Hepatocyte (in vitro differentiated cells): ENCODE data around the gene SKP1.

Source experiments
- EZH2 ChIP-seq: fragments of 200-600 bp; sonication (generic); IDR thresholded peaks from 2 replicates; pipeline ENCODE4 v1.6.1; 2016; ENCODE audit warnings: antibody characterized with exemption, mild to moderate bottlenecking, borderline replicate concordance
- EZH2phosphoT487 ChIP-seq: fragments of 200-600 bp; sonication (generic); IDR thresholded peaks from one replicate; pipeline ENCODE4 v1.6.1; 2018; ENCODE audit warnings: antibody characterized with exemption, mild to moderate bottlenecking, low read depth, moderate library complexity; ENCODE audit not compliant: unreplicated experiment, severe bottlenecking
- TF ChIP-seq, protein P1 (sequence below): fragments of 200-600 bp; sonication (generic); IDR thresholded peaks from 2 replicates; pipeline ENCODE4 v1.5.1; 2016; ENCODE audit warnings: antibody characterized with exemption, mild to moderate bottlenecking; ENCODE audit not compliant: poor library complexity

DNA sequence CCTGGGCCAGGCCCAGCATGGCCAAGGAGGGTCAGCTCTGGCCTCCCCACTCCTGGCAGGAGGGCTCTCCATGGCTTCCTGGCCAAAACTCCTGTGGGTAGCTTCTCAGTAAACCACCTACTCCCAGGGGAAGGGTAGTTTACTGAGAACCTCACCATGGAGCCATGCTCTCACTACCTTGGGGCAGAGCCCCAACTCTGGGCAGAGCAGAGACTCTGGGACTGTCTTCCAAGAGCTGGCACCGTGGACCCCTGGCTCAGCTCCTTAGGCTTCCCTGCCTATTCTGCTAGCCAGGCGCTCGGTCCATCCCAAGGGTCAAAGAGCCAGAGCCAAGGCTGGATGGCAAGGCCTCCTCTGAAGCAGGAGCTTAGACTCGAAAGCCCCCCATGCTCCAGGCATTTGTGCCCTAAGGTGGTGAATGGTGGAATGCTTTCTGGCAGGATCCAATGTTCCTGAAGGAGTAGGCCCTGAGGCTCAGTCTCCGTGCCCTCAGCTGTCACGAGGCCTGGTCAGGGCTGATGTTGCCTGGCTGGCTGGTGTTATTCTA lies 42.7 kb downstream of the SKP1 start:
- TF ChIP-seq, protein P1, sequence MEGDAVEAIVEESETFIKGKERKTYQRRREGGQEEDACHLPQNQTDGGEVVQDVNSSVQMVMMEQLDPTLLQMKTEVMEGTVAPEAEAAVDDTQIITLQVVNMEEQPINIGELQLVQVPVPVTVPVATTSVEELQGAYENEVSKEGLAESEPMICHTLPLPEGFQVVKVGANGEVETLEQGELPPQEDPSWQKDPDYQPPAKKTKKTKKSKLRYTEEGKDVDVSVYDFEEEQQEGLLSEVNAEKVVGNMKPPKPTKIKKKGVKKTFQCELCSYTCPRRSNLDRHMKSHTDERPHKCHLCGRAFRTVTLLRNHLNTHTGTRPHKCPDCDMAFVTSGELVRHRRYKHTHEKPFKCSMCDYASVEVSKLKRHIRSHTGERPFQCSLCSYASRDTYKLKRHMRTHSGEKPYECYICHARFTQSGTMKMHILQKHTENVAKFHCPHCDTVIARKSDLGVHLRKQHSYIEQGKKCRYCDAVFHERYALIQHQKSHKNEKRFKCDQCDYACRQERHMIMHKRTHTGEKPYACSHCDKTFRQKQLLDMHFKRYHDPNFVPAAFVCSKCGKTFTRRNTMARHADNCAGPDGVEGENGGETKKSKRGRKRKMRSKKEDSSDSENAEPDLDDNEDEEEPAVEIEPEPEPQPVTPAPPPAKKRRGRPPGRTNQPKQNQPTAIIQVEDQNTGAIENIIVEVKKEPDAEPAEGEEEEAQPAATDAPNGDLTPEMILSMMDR: no peak
- TF ChIP-seq EZH2phosphoT487: no peak
- TF ChIP-seq EZH2: no peak
